ENCODE results near the gene SNED1.
A peak's percentile ranks its signal among the peaks of the same experiment; 100 is the strongest.

The SNED1 gene

DNA sequence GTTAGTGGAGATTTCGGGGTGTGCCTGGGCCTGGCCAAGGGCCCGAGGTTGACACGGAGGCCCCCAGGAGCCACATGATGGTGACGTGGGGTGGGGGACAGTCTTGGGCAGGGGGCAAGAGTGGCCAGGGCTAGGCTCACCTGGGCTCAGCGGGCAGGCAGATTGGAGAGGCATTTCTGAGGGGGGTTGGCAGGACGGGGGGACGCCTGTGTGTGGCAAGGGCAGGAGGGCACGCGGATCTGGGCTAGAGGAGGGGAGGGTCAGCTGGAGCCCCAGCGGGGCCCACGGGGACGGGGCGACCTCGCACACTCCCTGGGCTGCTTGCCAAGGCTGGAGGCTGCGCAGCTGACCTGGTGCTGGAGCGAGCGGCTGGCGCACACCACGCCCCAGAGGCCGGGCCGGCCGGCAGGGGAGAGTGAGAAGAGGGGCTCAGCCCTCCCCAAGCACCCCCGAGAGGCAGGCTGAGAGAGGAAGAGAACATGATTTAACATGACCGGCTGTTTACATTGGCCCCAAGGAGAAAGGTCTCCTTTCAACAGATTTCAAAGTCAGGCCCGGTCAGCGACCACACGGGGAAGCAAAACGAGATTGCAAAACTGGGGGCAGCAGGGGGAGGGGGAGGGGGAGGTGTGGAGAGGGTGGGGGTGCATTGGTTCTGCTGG is 38.0 kb upstream of the SNED1 start:
- DNase-seq, result peak; percentile 76

DNA sequence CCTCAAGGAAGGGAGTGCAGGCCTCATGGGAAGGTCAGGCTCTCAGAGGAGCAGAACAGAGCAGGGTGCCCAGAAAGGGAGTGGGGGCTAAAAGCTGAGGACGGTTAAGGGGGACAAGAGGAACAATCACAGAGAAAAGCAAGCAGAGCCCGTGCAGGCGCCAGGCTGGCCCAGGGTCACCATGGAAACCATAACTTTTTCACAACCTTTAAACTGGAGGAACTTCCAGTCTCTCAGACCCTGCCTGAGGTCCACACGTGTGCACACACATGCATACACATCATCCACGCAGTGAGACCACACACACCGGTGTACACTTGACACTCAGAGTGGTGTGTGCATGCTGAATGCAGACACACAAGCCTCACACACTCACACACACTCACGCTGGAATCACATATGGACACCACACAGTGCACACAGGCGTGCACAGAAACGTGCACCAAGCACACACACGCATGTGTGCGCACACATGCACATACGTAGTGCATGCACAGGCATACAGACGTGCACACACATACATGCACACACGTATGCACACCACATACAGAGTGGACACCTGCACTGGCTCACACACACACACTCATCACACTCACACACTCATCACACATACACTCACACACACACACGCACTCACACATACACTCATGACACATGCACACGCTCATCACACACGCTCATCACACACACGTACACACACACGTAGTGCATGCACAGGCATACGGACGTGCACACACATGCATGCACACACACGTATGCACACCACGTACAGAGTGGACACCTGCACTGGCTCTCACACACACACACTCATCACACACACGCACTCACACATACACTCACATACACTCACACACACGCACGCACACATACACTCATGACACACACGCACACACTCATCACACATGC is 37.2 kb upstream of the SNED1 start:
- DNase-seq, result peak; percentile 39

DNA sequence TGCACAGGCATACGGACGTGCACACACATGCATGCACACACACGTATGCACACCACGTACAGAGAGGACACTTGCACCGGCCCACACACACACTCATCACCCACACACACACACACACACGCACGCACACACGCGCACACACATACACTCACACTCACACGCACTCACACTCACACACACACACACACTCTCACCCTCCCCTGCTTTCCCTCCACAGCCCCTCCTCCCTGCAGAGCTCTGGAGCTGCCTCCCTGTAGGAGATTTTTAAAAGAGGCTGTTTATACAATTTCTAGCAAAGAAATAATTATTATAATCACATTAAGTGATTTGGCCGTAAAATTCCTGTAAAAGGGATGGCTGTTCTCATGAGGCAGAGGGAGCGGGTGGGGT is 36.5 kb upstream of the SNED1 start:
- DNase-seq, result peak; percentile 15

DNA sequence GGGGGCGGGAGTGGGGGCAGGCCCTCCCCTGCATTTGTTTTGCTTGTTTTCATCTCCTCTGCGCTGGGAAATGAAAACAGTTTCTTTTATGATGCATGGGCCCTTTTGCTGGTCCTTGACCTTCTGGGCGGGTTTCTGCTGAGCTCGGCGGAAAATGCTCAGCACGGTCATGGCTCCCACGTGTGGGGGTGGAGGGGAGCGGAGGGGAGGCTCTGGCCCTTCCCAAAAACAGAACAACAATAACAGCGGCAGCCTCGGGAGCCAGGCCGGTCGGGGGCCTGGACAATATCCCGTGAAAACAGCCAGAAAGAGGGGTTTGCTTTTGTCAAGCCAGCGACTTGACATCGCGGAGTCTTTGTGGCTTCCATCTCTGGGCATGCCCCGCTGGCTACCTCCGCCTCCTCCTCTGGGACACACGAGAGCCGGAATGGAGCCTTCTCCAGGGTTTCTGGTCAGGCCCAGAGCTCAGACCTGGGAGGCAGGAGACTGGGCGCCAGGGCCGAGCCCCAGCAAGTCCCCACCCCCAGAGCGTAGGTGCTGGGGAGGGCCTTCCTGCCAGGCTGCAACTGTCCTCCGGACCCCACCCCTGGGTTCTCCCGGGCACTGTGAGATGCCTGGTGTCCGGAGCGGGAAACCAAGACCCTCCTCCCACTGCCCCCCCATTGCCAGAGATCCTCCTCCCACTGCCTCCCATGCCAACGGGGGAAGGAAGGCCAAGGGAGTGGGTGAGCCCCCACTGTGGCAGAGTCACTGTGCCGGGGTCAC is 35.9 kb upstream of the SNED1 start:
- peak; percentile 15 for DNase-seq

DNA sequence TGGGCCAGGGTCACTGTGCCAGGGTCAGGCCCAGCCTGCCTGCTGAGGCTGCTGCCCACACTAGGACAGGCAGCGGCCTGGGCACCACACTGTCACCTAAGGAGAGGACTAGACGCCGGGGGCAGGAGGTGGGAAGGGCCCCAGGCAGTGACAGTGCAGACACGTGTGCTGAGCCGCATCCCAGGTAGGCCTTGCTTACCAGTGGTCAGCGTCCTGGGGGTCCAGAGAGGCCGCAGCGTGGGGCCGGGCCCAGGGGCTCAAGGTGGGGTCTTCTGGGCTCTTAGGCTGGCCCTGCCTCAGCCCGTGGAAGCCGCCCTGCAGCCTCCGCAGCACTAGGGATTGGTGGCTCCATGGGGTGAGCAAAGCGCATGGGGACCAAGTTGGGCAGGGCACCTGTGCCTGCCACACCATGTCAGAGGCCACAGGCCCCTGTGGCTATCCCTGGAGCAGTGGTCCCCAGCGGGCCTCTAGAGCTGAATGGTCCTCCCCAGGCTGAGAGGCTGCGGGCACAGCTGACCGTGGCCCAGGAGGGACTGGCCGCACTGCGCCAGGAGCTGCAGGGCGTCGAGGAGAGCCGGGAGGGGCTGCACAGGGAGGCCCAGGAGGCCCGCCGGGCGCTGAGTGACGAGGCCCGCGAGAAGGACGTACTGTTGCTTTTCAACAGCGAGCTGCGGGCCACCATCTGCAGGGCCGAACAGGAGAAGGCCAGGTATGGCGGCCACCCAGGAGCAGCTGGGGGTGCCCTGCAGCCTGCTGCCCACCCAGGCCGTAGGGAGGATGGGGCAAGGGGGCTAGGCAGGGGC is 35.2 kb upstream of the SNED1 start:
- no peak for DNase-seq

DNA sequence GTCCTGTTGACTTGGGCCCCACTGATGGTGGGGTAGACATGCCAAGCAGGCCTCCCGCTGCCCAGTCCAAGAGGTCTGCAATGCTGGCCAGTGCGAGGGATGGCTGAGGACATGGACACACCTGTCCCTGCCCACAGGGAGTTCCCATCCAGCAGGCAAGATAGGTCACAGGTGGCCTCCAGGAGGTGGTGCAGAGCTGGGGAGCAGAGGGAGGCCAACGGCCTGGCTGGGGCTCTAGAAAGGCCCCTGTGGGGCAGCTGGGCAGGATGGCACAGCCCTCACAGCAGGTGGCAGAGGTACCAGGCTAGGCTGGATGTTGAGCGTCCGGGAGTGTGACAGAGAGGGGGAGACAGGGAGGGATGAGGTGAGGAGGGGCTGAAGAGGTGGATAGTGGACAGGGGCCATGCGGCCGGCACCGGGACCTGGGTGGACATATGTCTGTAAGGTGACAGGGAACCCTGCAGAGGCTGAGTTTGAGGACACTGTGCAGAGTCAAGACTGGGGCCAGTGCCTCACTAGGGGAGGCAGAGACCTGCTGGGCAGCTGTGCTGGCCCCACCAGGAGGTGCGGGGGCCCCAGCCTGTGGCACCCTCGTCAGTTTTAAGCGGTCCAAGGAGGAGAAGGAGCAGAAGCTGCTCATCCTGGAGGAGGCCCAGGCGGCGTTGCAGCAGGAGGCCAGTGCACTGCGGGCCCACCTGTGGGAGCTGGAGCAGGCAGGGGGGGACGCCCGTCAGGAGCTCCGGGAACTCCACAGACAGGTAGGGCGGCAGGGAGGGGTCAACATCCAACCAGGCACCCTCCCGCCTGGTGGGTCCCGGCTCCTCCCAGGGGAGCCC is 34.3 kb upstream of the SNED1 start:
- no peak for DNase-seq

DNA sequence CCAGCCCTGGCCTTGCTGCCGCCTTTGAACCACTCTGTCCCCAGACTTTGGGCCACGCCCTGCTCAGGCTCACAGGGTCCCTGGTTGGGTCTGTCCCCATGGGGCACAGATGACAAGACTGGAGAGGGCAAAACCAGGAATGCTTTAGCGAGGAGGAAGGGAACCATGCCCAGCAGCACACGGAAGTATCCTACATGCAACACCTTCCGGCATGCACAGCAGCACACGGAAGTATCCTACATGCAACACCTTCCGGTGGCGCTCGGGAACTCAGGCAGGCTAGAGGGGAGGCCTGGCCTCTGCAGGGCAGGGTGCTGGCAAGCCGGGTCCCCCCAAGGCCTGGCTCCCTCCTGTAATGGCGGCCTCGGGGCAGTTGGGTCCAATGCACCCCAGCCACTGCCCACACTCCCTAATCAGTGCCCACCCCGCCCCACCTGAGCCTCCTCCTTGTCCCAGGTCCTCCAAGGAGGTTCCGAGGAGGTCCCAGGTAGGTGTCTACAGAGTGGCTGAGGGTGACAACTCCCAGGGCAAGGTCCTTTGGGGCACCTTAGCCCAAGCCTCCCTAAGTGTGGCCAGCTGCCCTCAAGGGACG is 33.6 kb upstream of the SNED1 start:
- DNase-seq, result no peak

DNA sequence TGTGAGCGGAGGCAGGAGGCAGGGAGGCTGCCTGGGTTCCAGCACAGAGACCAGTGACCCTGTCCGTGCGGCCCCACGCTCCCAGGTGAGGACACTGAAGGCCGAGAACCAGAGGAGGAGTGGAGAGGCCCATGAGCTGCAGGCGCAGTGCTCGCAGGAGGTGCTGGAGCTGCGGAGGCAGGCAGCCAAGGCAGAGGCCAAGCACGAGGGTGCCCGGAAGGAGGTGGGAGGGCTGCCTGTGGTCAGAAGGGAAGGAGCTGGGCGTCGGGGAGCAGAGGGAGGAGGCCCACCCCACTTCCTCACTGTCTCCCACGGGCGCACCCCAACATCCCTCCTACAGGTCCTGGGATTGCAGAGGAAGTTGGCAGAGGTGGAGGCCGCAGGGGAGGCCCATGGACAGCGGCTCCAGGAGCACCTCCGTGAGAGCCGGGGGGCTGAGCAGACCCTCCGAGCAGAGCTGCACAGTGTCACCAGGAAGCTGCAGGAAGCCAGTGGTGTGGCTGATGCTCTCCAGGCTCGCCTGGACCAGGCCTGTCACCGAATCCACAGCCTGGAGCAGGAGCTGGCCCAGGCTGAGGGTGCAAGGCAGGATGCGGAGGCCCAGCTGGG is 33.0 kb upstream of the SNED1 start:
- DNase-seq, result no peak

DNA sequence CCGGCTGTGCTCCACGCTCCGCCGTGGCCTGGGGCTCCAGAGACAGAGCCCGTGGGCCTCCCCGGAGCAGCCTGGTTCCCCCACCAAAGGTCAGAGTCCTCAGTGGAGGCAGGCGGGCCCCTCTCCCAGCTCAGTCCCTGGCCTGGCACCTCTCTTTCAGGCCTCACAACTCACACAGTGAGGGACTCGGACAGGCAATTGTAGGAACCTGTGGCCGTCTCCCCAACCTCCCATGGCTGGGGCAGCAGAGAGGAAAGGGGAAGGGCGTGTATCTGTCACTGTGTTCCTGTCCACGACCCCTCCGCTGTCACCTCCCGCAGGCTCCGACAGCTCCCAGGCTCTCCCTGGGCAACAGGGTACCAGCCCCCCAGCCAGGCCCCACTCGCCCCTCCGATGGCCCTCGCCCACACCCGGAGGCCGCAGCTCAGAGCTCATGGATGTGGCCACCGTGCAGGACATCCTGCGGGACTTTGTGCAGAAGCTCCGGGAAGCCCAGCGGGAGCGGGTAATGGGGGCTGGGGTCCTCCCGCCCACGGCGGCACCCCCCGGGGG is 32.4 kb upstream of the SNED1 start:
- DNase-seq, result no peak

DNA sequence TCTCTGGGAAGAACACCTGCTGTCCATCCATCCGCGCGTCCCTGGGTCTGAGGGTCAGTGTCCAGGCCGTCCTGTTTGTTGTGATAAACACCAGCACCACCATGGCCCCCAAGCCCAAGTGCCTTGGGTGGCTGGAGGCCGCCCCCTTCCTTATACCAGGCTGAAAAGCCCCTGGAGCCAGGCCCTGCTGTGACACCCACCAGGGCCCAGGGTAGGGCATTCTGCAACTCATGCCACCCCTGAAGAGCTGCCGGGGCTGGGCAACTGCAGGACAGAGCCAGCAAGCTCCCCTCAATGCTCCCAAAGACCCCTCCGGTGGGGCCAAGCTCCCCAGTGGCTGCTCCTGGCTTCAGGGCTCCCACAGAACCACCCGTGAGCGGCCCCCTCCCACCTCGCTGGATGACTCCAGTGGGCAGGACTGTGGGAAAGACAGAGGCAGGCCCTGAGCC is 31.9 kb upstream of the SNED1 start:
- DNase-seq, result no peak

DNA sequence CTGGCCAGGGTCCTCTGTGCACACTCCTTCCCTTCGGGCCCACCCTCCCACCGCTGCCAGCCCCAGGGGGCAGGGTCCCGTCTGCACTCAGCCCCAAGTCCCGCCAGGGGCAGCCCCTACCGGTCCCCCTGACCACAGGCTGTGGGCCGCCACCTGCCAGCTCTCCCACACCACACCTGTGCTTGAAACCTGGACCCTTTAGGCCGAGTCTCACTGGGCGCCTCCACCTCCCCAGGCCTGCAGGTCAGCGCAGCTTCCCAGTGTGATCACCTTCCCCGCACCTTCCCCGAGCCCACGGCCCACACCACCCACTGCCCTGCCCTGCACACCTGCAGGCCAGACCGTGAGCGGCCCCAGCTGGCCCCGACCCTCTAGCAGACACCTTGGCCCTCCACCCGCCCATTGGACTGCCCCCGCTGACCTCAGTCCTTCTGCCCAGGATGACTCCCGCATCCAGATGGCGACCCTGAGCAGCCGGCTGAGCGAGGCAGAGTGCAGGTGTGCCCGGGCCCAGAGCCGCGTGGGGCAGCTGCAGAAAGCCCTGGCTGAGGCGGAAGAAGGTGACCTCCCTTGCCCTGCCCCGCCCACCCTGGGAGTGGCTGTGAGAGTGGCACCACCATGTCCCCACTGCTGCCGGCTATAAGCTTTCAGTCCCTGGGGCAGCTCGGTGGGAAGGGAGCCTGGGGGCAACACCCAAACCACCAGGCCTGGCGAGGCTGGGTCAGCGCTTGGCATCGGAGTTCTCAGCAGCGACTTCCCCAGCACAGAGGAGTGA is 31.3 kb upstream of the SNED1 start:
- DNase-seq, result peak; percentile 10

DNA sequence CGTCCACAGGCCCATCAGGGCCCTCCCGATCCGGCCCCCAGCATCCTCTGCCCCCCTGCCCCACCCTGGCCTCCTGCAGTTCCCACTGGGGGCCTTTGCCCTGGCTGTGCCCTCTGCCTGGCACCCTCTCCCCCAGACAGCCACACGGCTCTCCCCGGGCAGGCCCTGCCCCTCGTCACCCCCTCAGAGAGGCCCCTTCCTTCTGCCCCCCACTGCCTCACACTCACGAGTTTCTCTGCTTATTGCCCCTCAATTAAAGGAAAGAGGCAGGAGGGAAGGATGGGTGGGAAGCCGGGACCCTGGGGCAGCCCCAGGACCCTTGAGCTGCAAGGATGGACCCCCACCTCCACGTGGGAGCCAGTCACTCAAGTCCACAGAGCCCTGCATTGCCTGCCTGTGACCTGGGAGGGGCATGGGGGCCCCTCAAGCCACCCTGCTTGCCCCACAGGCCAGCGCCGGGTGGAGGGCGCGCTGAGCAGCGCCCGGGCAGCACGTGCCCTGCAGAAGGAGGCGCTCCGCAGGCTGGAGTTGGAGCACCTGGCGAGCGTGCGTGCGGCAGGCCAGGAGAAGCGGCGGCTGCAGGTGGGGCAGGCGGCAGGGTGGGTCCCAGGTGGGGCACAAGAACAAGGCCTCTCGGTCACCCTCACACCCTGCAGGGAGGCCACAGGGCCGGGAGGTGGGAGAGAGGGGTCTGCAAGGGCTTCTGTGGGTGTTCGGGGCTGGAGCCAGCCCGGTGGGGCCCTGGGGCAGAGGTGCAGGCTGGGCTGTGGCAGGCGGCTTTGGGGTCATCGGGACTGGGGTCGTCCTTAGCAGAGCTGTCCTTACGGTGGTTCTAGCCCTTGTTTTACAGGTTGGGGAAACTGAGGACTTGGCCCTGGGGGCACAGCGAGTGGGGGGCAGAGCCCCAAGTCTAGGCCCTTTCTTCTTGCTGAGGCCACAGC is 30.5 kb upstream of the SNED1 start:
- no peak for DNase-seq

DNA sequence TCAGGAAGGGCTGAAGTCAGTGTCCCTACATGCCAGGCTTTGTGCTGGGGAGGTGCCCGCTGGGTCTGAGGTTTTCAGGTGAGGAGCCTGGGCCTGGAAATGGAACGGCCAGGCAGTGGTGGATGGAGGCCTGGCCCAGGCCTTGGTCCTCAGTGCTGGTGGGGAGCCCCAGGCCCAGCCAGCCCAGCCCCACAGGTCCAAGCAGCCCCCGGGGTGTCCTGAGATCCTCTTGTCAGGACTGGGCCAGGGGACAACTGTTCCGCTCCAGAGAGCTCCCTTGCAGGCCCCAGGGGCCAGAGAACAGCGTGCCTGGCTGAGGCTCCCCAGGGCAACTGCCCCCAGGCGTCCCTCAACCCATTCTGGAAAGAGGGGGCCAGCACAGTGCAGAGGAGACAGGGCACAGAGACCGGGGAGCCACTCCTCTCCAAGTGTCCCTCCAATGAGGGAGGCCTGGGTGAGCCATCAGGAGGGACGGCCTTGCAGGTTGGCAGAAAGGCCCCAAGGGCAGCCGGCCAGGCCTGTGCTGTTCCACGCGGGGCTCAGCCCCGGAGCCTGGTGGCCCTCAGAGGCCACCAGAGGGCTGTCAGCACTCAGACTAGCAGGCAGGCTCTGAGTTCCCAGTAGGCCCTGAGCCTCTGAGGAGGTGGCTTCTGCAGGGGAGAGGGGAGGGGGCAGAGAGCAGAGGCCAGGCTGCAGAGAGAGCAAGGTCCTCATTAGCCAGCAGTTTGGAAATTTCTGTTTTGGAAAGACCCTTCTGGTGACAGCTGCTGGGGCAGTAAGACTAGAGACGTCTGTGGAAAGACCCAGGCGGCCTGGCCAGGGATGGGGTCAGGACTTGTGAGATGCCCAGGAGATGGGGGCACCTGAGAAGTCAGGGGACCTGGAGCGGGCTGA is 29.4 kb upstream of the SNED1 start:
- DNase-seq, result no peak

DNA sequence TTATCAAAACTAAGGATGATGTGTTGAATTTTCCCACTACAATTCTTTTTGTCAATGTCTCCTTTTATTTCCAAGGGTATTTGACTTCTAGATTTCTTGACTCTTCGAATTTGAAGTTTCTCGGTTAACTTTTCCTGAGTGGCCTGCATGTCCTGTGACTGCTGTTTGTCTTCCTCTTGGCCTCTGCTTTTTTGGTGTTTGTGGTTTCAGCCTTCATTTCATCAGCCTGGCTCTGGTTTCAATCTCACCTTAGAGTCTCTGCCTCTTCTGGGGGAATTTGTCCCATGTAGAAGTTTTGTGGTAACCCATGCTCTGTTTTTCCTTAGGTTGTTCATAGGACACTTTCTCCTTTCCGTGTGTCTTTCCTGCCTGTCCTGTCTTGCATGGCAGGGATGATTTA is 28.3 kb upstream of the SNED1 start:
- DNase-seq, result no peak

DNA sequence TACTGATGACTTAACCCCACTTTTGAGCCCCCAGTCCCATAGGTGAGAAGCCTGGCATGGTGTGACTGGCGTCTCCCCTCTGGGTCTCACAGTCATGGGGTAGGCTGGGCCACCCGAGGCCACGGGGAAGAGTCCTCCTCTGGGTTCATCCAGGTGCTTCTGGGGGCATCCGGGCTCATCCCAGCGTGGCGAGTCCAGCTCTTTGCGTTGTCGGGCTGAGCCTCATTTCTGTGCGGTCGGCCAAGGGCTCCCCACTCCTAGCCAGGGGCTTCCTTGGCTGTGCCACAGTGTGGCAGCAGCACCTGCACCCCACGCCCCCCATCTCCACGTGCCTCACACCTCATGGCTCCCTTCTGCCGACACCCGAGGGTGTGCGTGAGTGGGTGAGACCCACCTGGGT is 27.6 kb upstream of the SNED1 start:
- DNase-seq, result no peak

DNA sequence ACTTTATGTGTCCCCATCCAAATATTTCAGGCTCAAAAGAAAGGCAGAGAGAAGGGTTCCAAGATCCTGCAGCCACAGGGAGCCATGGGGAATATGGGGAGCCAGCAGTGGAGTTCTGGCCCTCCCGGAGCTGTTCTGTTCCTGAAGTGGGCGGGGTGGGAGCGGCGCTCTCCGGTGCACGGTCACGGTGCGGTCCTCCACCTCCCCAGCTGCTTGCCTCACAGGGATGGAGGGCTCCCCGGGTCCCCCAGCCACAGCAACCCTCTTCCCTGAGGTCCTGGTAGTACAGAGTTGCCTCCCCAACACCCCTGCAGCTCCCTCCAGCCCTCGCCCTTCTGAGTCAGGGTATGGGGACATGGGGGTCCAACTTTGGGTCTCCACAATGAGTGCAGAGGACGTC is 26.2 kb upstream of the SNED1 start:
- DNase-seq, result no peak
